HTERT RPE-1 (cell line): Measurements from ENCODE around the gene SYT14.

Source experiments
- in situ Hi-C: fragments of 300-500 bp; cut with MboI; formaldehyde crosslinking; loops from 4 replicates; pipeline ENCODE4 v1.14.3; 2020; ENCODE audit warnings: low sequenced_read_pairs

SYT14 gene

DNA sequence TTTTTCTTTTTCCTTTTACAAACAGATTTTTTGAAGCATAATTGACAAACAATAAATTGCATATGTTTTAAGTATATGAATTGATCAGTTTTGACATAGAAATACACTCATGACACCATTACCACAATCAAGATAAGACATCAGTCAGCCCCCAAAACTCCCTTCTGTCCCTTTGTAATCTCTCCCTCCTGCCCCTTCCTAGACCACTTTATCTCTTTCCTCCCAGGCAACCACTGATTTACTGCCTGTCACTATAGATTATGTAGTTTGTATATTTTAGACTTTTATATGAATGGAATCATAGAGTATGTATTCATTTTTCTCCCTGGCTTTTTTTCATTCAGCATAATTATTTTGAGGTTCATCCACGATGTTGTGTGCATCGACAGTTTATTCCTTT lies 6.9 kb upstream of the SYT14 start:
- in situ Hi-C loops: no loop called here

DNA sequence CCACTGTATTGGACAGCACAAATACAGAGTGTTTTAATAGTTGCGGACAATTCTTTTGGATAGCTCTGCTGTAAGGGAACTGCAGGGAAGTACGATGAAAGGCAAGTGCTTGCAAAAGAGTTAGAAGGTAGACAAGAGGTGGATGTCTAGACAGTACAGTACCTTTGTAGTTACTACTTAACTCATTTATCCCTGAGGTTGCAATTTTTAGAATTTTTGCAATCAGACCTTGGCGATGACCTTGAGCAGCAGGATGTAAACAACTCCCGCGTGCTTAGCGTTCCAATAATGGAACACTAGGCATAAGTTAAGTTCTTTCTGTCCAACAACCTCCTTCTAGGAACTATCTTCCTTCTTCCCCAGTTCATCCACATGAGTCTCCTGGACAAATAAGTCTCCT lies 1.9 kb upstream of the SYT14 start:
- in situ Hi-C loops: no loop called here

DNA sequence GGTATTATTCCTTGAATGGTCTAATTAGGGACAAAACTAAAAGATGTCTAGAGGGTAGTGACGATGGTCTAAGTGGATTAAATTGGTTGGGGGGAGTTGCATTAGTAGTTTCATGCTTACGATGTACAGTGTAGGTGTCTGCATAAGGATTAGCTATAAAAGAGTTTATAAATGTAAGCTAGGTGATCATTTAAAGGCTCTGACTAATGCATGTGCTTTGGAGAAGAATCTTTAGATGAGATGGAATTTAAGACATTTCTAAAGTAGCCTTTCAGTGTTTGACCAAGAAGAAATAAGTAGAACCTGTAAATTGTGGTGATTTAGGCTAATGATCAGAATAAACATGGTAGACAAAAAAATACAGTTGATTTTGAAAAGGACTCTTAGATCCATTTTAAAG lies 7.4 kb downstream of the SYT14 start:
- in situ Hi-C loops: no loop called here

DNA sequence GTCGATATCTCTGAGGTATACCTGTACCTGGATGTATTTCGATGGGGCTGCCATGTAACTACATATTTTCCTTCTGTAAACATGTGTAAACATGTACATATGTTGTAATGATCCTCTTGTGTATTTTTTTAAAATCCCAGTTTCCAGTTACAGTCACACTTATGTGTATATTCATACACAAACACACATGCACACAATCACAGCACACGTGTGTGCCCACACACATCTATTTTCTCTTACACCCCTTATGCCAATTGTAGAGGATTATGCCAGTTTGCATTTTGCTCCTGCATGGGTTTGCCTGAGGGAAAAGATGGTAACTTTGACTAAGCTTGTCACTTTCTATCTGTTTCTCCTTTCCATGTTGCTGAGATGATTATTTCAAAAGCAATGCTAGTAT lies 10.1 kb downstream of the SYT14 start:
- in situ Hi-C loops: no loop called here

DNA sequence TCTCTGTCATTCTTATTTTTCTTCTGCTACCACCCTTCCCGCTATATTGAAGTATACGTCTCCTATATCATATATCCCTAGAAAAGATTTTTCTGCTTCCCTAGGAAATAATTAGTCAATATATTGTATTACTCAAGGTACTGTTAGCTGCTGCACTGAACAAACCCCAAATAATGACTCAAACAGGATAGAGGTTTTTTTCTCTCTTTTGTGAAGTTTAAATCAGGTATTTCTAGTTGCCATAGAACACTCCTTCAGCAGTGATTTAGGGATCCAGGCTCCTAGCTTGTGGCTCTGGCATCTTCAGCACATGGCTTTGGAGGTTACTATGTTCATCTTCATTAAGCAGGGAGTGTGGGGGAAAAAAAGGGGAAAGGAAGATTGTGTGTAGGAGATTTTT lies 18.1 kb downstream of the SYT14 start:
- in situ Hi-C loops: no loop called here

DNA sequence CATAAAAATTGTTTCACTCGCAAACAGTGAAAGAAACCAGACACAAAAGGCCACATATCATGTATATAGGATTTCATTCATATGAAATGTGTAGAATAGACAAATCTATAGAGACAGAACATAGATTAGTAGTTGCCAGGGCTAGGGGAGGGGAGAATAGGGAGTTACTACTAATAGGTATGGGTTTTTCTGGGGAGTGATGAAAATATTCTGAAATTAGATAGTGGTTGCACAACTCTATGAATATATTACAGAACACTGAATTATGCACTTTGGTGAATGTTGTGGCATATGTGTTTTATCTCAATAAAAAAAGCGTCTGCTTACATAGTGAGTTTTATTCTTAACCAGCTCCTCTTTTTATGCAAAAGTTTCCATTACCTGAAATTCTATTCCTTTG lies 21.6 kb downstream of the SYT14 start:
- in situ Hi-C loops: no loop called here

DNA sequence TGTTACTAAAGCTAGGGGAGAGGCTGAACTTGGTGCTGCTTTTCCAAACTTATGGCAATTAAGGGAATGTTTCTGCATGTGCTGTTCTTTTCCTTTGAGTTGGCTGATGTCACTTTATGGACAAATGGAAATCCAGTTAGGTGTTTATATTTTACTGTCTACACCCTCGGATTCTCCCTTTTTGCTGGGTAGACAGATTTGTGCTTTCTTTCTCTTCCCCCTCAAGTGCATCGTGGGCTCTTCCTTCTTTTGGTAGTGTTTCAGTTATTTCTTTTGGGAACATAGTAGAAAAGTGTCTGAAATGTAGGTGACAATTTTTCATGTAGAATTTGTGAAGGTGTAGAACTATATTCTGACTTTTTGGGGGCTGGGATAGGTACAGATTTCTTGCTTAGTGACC lies 22.9 kb downstream of the SYT14 start:
- in situ Hi-C loops: no loop called here

DNA sequence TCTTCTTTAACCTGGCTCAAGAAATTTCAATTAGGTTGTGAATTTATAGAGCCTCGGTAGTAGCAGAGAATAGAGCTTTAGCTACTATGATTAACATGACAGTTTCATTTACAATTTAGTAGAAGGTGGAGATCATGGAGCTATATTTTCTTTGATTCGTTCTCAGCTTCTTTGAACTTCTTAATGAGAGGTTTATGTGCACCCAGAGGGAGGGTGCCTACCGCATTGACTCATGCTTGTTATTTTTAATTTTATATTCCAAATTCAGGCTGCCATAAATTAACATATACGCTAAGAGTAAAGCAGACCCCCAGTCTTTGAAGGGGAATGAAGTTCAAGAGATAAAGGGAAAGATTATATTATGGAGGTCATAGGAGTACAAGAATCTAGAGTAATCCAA lies 24.4 kb downstream of the SYT14 start:
- in situ Hi-C loops: no loop called here

DNA sequence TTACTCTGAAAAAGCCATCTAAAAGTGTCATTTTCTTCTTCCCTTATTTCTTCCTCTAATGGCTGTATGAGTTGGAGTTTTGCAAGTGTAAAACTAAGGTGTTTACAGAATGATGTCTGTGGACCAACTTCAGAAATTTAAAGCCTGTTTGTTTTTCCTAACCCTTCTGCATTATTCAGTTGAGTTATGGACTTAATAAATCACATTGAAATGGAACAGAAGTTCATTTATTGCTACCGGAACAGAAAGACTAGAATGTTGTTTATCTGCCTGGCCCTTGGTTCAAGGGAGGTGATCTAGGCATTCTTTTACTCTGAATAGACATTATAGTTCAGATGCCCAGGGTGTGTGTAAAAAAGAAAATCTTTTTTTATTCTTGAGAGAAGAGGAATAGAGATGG lies 24.8 kb downstream of the SYT14 start:
- in situ Hi-C loops: no loop called here

DNA sequence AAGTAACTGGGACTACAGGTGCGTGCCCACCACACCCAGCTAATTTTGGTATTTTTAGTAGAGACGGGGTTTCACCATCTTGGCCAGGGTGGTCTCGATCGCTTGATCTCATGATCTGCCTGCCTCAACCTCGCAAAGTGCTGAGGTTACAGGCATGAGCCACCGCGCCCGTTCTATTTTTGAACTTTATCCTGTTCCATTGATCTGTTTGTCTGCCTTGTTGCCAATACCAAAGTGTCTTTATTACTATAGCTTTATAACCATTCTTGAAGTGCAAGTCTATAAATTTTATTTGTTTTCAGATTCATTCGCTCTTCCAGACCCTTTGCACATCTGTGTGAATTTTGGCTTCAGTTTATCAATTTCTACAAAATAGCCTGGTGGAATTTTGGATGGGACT lies 28.0 kb downstream of the SYT14 start:
- in situ Hi-C loops: no loop called here

DNA sequence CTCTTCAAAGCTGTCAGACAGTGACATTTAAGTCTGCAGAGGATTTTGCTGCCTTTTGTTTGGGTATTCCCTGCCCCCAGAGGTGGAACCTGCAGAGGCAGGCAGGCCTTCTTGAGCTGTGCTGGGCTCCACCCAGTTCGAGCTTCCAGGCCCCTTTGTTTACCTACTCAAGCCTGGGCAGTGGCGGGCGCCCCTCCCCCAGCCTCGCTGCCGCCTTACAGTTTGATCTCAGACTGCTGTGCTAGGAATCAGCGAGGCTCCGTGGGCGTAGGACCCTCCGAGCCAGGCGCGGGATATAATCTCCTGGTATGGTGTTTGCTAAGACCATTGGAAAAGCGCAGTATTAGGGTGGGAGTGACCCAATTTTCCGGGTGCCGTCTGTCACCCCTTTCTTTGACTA lies 40.7 kb downstream of the SYT14 start:
- in situ Hi-C loops: loop anchor here (25.0 kb wide), 1 partner anchor 116 kb away; no protein-coding TSS in a partner anchor

DNA sequence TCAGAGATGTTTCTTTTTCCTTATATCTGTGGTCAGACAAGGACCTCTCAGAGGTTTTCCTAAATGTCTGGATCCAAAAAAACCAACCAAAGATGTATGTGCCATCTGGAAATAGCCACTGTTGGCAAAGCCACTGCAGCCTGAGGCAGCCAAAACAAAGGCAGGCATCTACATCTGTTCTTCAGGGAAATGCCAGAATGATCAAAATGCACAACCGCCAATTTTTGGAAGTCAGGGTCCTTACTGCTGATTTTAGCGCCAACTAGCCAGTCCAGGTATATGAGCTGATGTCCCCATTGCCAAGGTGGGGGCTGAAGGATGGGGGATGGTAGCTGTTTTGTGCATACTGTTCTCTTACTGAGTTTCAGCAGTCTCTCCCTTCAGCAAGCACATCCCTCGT lies 45.9 kb downstream of the SYT14 start:
- in situ Hi-C loops: loop anchor here (25.0 kb wide), 1 partner anchor 122 kb away; no protein-coding TSS in a partner anchor

DNA sequence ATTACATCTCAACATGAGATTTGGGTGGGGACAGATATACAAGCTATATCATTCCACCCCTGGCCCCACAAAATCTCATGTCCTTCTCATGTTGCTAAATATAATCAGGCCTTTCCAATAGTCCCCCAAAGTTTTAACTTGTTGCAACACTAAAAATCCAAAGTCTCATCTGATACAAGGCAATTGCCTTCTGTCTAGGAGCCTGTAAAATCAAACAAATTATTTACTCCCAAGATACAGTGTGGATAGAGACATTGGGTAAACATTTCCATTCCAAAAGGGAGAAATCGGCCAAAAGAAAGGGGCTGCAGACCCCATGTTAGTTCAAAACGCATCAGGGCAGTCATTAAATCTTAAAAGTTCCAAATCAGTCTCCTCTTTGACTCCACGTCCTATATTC lies 47.0 kb downstream of the SYT14 start:
- in situ Hi-C loops: loop anchor here (25.0 kb wide), 1 partner anchor 123 kb away; no protein-coding TSS in a partner anchor

DNA sequence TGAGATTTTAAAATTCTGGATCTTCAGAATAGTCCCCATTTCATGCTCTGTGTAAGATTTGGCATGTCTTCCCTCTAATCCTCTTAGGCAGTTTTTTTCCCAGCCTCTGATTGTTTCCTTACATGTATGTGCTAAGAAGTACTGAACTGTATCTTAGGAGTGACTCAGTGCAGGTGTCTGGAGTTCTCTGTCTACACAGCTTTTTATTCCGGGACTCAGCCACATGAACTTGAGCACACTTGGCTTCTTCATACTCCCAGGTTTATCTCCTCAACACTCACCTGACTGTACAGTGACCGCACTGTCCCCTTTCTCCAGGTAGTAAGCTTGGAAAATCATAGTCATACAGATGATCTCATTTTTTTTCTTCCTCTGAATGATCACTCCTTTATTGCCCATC lies 50.7 kb downstream of the SYT14 start:
- in situ Hi-C loops: loop anchor here (25.0 kb wide), 1 partner anchor 126 kb away; no protein-coding TSS in a partner anchor

DNA sequence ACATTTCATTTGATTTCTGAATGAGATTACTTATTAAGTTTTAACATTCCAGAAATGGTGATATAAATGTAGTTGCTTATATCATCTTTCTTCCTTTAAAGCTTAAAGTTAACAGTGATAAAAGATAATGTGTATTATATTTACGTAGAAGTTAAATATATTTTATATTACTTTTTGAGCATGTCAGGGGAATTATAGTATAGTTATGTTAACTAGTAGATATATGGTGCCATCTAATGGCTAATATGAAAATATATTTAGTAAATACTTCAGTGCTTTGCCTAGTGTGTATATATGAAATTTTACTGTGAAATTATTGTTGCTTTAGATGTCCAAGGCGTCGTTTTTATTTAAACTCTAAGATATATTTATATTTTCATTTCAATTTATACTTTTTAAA lies 51.5 kb downstream of the SYT14 start:
- in situ Hi-C loops: loop anchor here (25.0 kb wide), 1 partner anchor 127 kb away; no protein-coding TSS in a partner anchor

DNA sequence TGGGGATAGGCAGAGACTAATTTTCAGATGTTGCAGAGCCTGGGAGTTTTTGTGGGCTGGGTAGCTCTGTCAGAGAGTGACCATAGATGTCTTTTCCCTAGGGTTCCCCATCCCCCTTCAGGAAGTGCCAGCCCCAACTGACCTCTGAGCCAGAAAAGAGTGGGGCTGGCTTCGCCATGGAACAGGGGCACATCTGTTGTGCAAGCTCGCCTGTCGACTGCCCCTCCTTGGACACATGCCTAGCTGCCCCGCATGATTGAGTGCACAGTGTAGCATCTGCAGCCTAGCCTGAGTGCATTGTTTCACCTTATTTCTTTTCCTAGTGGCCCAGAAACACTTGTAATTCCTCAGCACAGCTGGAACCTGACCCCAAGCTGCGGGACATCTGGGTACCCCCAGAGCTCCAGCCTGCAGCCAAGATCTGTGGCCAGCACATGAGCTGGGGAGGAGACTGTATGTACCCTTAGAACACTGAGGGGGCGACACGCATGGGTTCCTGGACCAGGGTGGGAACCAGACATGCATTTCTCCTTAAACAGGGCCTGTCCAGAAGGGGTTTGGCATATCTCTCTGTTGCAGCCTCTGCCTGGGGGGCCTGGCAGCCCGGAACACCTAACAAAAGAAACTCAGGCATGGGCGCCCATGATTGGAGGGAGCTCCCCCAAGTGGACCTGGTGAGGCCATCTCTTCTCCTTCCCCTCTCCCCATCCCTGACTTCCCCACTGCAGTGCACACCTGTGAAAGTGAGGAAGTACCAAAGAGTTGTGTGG lies 55.2 kb downstream of the SYT14 start:
- in situ Hi-C loops: loop anchor here (25.0 kb wide), 1 partner anchor 131 kb away; no protein-coding TSS in a partner anchor

DNA sequence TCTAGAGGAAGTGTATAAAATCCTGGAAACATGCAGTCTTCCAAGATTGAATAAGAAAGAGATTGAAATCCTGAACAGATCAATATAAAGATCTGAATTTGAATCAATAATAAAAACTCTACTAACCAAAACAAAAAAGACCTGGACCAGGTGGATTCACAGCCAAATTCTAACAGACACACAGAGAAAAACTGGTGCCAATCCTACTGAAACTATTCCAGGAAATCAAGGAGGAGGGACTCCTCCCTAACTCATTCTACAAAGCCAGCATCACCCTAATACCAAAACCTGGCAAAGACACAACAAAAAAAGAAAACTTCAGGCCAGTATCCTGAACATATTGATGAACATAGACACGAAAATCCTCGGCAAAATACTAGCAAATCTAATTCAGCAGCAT lies 58.3 kb downstream of the SYT14 start:
- in situ Hi-C loops: loop anchor here (25.0 kb wide), 1 partner anchor 134 kb away; no protein-coding TSS in a partner anchor

DNA sequence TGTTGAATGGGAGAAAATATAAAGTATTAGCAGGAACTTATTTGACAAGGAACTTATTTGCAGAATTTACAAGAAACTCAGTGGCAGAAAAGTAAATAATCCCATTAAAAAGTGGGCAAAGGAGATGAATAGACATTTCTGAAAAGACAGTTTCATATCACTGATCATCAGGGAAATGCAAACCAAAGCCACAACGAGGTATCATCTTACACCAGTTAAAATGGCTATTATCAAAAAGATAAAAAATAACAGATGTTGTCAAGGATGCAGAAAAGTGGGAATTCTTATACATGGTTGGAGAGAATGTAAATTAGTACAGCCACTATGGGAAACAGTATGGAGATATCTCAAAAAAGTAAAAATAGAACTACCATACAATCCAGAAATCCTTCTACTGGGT lies 61.0 kb downstream of the SYT14 start:
- in situ Hi-C loops: loop anchor here (25.0 kb wide), 1 partner anchor 137 kb away; no protein-coding TSS in a partner anchor

DNA sequence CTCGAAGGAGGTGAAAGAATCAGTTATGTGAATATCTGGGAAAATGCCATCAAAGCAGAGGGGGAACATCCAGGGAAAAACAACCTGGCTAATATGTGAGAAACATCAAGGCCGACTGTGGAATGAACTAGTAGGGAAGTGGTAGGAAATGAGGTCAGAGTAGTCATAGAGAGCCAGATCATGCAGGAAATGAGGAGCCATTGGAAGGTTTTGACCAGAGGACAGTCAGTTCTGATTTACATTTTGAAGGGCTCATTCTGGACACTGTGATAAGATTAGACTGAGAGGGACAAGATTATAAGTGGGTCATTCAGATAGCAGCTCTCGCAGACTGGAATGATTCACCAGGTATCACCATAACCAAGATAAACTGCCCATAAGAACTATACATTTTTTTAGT lies 63.7 kb downstream of the SYT14 start:
- in situ Hi-C loops: no loop called here

DNA sequence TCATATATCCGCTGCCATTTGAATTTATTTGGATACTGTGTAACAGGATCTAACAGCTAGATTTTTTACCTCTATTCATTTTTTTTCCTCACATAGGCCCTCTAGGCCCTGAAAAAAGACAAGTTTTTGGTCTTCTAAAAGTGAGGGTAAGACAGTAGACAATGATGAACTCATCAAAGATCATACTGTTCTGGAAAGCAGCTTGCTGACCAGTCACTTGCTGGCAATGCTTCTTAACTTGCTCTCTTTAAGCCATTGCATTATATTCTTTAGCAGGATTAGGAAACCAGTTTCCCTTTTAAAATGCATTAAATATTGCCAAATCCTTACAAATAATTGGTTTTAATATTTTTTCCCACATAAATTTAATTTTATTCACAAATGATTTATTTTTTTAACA lies 65.5 kb downstream of the SYT14 start:
- in situ Hi-C loops: no loop called here

DNA sequence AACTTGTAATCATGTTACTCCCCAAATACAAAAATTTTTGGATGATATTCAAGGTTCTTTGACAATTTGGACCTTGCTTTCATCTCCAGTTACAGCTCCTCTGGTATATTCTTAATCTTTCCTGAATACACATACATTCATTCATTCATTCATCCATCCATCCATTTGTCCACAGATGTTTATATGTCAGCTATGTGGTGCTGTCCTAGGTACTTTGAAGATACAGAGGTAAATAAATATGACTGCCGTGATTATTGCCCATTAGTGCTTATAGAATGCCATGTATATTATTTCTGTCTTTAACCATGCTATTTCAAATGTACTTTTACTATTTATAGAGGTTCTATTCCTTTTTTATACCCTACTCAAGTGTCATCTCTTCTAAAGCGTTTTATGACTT lies 72.1 kb downstream of the SYT14 start:
- in situ Hi-C loops: no loop called here

DNA sequence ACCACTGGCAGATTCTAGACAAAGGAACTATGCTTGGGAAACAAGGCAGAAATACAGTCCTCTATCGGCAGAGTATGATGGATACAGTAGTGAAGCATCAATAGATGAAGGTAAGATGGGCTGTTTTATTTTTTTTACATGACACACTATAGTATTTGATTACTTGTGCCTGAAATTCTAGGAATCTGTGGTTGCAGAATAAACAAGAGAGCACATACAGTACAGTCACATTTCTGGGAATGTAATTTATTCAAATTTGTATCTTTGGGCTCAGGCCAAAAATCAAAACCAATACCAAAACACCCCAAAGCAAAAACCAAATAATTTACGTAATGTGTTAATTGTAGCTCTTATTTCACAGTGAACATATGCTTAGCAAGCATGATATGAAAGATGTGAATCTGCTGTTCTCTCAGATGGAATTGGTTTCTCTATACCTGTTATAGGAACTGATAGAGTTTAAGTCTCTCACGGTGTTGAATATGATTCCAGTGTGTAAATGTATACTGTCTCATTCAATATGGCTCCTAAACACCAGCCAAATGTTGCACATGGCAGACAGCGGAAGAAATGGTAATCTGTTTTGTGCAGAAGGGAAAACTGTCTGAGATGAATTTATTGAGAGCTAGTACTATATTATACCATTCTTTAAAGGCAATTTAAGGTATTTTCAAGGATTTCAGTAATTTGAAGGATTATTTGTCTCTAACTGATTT lies 83.3 kb downstream of the SYT14 start:
- in situ Hi-C loops: no loop called here
